GM13976 (cell line): ENCODE results near the gene PSTPIP1.
A peak's percentile ranks its signal among the peaks of the same experiment; 100 is the strongest.

ENCODE experiments used
- DNase-seq: peaks from one replicate; pipeline ENCODE4 v3.0.0; 2012; ENCODE audit warnings: low spot score
- in situ Hi-C: fragments of 300-500 bp; cut with MboI; formaldehyde crosslinking; loops from one replicate; pipeline ENCODE4 v1.12.0; 2022; ENCODE audit warnings: low sequenced_read_pairs, mixed read lengths, inconsistent platforms; ENCODE audit not compliant: unreplicated experiment
- TF ChIP-seq, protein P1 (sequence below): IDR thresholded peaks from 2 replicates; pipeline ENCODE4 v1.5.1; 2012; ENCODE audit warnings: borderline replicate concordance, mild to moderate bottlenecking; ENCODE audit not compliant: insufficient read depth; ENCODE audit errors: extremely low read depth, missing control alignments, control extremely low read depth

Gene PSTPIP1

DNA sequence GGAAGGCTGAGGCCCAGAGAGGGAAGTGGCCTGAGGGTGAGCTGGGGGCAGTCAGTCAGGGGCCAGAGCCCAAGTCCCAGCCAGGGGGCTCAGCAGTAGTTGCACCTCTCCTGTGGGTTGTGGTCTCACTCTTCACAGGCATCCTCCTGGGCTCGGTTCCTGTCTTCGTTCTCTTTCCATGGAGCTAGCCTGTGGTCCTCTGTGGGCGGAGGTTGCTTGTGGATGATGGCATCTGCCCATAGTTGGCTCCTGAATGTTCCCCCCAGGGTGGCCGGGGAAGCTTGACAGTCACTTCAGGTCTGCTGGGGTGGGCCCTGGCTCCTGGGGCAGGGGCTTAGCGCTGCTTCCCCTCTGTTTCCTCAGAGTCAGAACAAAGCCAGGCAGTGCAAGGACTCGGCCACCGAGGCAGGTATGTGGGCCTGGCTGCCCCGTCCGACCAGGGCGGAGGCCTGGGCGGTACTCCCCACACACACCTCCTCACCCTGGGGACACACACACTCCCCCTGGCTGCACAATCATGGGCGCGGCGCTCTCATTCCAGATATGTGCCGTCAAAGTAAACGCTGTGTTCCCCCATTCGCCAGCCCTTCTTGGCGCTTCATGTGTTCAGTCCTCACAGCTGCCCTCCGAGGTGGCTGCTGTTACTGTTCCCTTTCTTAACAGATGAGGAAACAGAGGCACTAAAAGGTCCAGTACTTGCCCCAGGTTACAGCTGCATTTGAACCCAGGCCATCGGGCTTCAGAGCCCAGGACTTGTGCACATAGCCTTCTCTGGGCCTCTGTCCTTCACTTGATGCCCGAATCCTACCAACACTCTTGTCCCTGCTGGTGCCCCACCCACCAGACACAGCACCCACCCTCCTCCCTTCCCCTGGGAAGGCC is 34.5 kb downstream of the PSTPIP1 start:
- DNase-seq, result peak; percentile 13

DNA sequence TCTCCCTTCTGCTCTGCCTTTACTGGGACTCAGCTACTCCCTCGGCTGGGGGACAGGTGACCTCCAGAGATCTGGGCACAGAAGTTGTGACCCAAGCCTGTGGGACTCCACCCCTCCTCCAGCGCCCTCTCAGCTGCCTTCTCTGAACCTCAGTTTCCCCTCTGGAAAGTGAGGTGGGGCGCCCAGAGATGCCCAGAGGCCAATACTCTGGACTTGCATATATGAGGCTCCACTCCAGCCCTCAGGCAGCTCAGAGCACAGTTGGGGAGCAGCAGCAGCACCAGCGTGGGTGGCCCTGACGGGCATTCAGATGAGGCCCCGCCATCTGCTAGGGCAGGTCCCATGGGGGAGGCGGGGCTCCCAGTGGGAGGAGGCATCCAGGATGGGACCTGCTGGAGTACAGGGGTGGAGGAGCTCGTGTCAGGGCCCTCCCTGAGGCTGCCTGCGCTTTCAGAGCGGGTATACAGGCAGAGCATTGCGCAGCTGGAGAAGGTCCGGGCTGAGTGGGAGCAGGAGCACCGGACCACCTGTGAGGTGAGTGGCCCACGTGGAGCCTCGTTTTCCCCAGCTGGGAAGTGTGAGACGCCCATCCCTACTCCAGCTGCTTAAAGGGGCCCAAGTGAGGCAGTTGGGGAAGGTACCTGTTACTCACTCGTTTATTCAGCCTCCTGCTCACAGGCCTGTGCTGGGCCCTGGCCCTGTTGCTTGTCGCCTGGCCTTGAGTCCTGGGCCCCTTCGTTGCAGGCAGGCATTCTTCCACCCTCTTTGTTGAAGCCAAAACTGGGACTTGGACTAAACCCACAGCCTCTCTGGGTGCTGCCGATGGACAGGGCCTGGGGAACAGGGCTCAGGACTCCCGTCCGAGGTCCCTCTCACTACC is 35.4 kb downstream of the PSTPIP1 start:
- DNase-seq, result peak; percentile 33
- TF ChIP-seq, protein P1, sequence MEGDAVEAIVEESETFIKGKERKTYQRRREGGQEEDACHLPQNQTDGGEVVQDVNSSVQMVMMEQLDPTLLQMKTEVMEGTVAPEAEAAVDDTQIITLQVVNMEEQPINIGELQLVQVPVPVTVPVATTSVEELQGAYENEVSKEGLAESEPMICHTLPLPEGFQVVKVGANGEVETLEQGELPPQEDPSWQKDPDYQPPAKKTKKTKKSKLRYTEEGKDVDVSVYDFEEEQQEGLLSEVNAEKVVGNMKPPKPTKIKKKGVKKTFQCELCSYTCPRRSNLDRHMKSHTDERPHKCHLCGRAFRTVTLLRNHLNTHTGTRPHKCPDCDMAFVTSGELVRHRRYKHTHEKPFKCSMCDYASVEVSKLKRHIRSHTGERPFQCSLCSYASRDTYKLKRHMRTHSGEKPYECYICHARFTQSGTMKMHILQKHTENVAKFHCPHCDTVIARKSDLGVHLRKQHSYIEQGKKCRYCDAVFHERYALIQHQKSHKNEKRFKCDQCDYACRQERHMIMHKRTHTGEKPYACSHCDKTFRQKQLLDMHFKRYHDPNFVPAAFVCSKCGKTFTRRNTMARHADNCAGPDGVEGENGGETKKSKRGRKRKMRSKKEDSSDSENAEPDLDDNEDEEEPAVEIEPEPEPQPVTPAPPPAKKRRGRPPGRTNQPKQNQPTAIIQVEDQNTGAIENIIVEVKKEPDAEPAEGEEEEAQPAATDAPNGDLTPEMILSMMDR, result no peak
- in situ Hi-C loops, result no loop called here

More for the DNA sequence above, 34.5 kb downstream of the PSTPIP1 start:
- in situ Hi-C loops, result no loop called here
- TF ChIP-seq, protein P1, result no peak

DNA sequence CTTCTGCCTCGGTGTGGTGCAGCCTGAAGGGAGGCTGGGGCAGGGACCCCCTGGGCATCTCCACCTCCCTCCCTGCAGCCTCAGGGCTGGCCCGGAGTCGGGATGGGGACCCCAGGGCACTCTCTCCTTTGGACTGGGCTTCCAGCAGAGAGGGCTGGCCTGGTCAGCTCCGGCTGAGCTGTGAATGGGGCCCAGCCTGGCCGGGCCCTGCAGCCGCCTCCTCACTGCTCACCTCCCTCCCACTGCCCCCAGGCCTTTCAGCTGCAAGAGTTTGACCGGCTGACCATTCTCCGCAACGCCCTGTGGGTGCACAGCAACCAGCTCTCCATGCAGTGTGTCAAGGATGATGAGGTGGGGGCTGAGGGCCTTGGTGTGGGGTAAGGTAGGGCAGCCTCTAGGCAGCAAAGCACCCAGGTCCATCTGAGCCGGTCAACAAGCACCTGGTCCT is 36.0 kb downstream of the PSTPIP1 start:
- peak; percentile 19 for DNase-seq
- in situ Hi-C loops, result no loop called here
- TF ChIP-seq, protein P1, result no peak

DNA sequence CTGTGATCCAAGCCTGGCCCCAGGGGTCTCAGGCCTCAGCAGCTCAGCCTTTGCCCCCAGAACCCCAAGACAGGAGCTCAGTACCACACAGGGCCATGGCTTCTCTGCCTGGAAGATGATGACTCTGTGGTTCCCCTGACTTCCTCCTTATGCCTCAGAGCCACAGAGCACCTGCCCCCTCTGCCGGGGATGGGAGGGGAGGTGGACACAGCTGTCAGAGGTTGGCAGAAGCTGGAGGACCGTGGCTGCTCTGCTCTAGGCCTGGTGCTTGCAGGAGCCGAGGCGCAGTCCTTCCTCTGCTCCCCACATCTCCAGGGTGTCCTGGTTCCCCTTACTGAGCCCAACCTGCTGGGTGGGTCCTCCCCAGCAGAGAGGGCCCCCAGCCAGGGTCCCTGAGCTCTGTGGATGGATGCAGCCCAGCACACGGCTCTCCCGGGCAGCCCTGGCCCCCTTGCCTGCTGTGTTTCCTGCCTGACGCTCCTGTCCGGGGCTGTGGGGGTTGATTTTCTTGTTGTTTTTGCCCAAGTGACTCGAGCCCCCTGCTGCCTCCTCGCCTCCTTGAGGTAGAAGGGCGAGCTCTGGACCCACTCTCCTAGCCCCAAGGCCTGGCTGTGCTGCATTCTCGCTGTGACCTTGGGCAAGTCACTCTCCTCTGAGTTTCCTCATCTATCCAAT is 36.6 kb downstream of the PSTPIP1 start:
- in situ Hi-C loops, result no loop called here
- TF ChIP-seq, protein P1, result peak; percentile 61
- peak; percentile 74 for DNase-seq

DNA sequence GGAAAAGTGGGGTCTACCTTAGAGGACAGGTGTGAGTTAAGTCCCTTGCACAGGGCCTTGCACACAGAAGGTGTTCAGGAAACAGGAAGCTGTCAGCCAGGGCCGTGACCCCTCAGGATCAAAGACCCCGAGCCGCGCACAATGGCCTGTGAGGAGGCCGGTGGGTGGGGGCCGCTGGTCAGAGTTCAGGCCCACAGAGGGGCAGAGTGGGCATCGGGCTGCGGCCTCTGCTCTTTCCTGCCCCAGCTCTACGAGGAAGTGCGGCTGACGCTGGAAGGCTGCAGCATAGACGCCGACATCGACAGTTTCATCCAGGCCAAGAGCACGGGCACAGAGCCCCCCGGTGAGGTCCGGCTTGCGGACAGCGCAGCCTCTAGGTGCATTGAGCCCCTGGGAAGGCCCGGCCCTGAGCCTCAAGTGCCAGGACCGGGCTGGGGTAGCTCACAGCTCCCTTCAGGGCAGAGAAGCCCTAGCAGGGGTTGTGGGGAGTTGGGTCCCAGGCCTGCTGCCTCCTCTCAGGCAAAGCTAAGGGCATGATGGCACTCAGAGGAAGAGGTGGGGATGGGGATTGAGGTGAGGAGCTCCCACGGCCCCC is 37.2 kb downstream of the PSTPIP1 start:
- TF ChIP-seq, protein P1, result no peak
- DNase-seq, result no peak
- in situ Hi-C loops, result no loop called here

DNA sequence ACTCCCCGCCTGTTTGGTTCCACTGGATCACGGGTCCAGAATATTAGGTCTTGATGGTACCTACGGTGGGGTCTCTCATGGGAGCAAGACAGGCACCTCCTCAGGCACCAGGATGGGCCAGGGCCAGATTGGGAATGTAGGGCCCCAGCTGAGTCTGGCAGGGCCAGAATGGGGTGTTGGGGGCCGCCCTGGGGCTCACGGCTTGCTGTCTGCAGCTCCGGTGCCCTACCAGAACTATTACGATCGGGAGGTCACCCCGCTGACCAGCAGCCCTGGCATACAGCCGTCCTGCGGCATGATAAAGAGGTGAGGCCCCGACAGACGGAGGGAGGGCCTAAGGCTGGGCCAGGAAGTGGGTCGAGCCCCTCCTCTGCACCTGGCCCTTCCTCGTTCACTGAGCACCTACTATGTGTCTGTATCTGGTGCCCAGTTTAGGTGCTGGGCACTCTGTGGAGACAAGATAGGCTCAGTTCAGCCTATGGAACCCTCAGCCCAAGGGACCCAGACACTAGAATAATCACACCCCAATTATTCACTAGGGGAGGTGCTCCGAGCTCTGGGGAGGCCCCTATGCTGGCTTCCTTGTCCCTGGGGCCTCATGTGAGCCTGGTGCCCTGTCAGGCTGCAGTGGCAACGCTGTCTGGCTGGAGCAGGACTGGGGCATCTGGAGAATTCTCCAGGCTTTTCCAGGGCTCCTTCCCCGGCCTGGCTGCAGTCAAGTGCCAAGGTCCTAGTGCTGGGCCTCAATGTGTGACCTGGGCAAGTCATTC is 37.9 kb downstream of the PSTPIP1 start:
- in situ Hi-C loops, result no loop called here
- TF ChIP-seq, protein P1, result no peak
- DNase-seq, result peak; percentile 19
